Common myeloid progenitor, CD34-positive (primary cell): ENCODE results near the gene ATF7.

Source experiments
- CTCF ChIA-PET: fragments of 350-600 bp; sonication (Branson Sonifier 250); formaldehyde crosslinking; loops from one replicate; lab custom pipeline; 2021; ENCODE audit warnings: antibody characterized with exemption; lab: Charles Lee
- POLR2A ChIA-PET: fragments of 350-600 bp; sonication (Branson Sonifier 250); formaldehyde crosslinking; loops from one replicate; lab custom pipeline; 2021; ENCODE audit warnings: antibody characterized with exemption; lab: Charles Lee
- DNase-seq, 3 donors: peaks; one replicate each; pipeline versions ENCODE4 v3.0.0 to v3.0.0-alpha.2; 2013
- H3K27ac ChIP-seq, 2 experiments: 1 replicate in 1 of 2; 2 replicates in 1 of 2; pipeline ENCODE4 v1.7.0; 2013; ENCODE audit warnings: inconsistent platforms in 2 of 2, low read length in 2 of 2, mild to moderate bottlenecking in 2 of 2, low read depth in 1 of 2, moderate library complexity in 1 of 2; ENCODE audit not compliant: severe bottlenecking in 2 of 2, insufficient read depth in 1 of 2, poor library complexity in 1 of 2
- H3K27me3 ChIP-seq, 5 experiments: replicated peaks in 2 of 5; 1 replicate in 3 of 5; 2 replicates in 2 of 5; pipeline versions ENCODE4 v1.6.1 to v1.7.0; 2013; ENCODE audit warnings: low read length in 4 of 5, mild to moderate bottlenecking in 2 of 5, moderate library complexity in 2 of 5, inconsistent platforms in 1 of 5; ENCODE audit not compliant: insufficient read depth in 5 of 5, control insufficient read depth in 4 of 5
- H3K36me3 ChIP-seq, 4 experiments: 1 replicate in 2 of 4; 2 replicates in 2 of 4; pipeline versions ENCODE4 v1.6.1 to v1.7.0; 2013; ENCODE audit warnings: low read length in 3 of 4, control low read depth in 1 of 4, mild to moderate bottlenecking in 1 of 4; ENCODE audit not compliant: control insufficient read depth in 4 of 4, insufficient read depth in 4 of 4
- H3K4me1 ChIP-seq, 4 experiments: 1 replicate in 3 of 4; 2 replicates in 1 of 4; pipeline versions ENCODE4 v1.6.1 to v1.7.1; 2013; ENCODE audit warnings: low read length in 3 of 4, mild to moderate bottlenecking in 3 of 4, control low read depth in 1 of 4, inconsistent platforms in 1 of 4, moderate library complexity in 1 of 4; ENCODE audit not compliant: control insufficient read depth in 4 of 4, insufficient read depth in 4 of 4; ENCODE audit errors: control extremely low read depth in 1 of 4
- H3K4me3 ChIP-seq, 7 experiments: 1 replicate in 4 of 7; 2 replicates in 3 of 7; pipeline versions ENCODE4 v1.5.1 to v1.7.0; 2013; ENCODE audit warnings: mild to moderate bottlenecking in 7 of 7, low read length in 6 of 7, moderate library complexity in 6 of 7, inconsistent platforms in 2 of 7, low read depth in 2 of 7, control low read depth in 1 of 7; ENCODE audit not compliant: insufficient read depth in 4 of 7, control insufficient read depth in 1 of 7; ENCODE audit errors: extremely low read depth in 1 of 7
- H3K9me3 ChIP-seq, 5 experiments: 1 replicate in 4 of 5; 2 replicates in 1 of 5; pipeline versions ENCODE4 v1.6.1 to v1.7.1; 2013; ENCODE audit warnings: low read length in 4 of 5, mild to moderate bottlenecking in 2 of 5, inconsistent platforms in 1 of 5, low read depth in 1 of 5, moderate library complexity in 1 of 5; ENCODE audit not compliant: control insufficient read depth in 4 of 5, insufficient read depth in 2 of 5; ENCODE audit errors: control extremely low read depth in 1 of 5
- WGBS: methylation state at CpG from one replicate; pipeline ENCODE4 v1.1.5; 2013; ENCODE audit not compliant: insufficient coverage; 5-methylcytosine and 5-hydroxymethylcytosine counted together

Gene ATF7

DNA sequence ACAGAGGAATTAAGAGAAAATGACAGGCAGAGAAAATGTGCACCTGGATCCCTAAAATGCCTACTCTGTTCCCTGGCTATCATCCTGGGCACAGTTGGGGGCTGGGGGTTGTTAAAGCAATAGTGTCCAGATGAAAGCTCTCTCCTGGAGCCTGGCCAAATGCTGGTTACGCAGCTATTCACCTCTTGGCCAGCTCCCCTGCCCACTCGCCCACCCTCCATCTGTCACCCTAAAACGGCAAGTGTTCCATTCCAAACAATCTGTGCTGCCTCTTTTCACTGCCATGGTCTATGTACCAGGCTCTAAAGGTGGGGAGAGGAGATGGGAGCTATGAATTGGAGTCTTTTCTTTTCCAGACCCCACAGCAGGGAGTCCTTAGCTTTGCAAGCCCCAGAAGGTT, 94.2 kb downstream of the ATF7 start:
- no peak overlapping the region for H3K4me3 ChIP-seq
- H3K27ac ChIP-seq = no peak overlapping the region
- POLR2A ChIA-PET = interaction anchor here (0.6 kb wide), 1 partner anchor 33 kb away, joined by 3 read pairs; no protein-coding TSS in a partner anchor
- CTCF ChIA-PET = interaction anchor here (0.8 to 3.6 kb wide), 6 partner anchors 10 to 144 kb away, joined by 3 to 24 read pairs (median 3); partner anchors contain the start of gene ATP5MC2
- H3K9me3 ChIP-seq = no peaks in the 10 kb centered on the region
- DNase-seq = no peak
- H3K27me3 ChIP-seq = no peaks in the 10 kb centered on the region
- H3K4me1 ChIP-seq = no peaks in the 10 kb centered on the region
- WGBS = 87% methylated on average over 3 of the region's 3 CpGs
- H3K36me3 ChIP-seq = peaks cover 26 to 76% (median 45%) of the 10 kb centered on the region in 4 experiments

GRCh38 chr12:53530920-53531319, 95.3 kb downstream of the ATF7 start:
- DNase-seq = no peak
- CTCF ChIA-PET = interaction anchor here (0.7 to 3.6 kb wide), 4 partner anchors 9 to 411 kb away, joined by 3 to 24 read pairs (median 3); no protein-coding TSS in a partner anchor
- Histone ChIP-seq H3K36me3 (peaks cover 26 to 73% (median 43%) of the 10 kb centered on the region in 4 experiments), H3K27me3 (no peaks in the 10 kb centered on the region), H3K9me3 (no peaks in the 10 kb centered on the region), H3K4me3 (no peak overlapping the region), H3K4me1 (no peaks in the 10 kb centered on the region), H3K27ac (no peak overlapping the region)
- POLR2A ChIA-PET = no interaction called here
- WGBS = no CpG with 5 or more reads among the region's 4 CpGs

- WGBS = 100% methylated on average over 2 of the region's 2 CpGs
- Histone ChIP-seq H3K27ac (no peak overlapping the region), H3K9me3 (no peaks in the 10 kb centered on the region), H3K4me1 (no peaks in the 10 kb centered on the region), H3K27me3 (no peaks in the 10 kb centered on the region), H3K4me3 (no peak overlapping the region), H3K36me3 (peaks cover 24 to 70% (median 39%) of the 10 kb centered on the region in 4 experiments)
- CTCF ChIA-PET = interaction anchor here (0.9 to 1.3 kb wide), 3 partner anchors 9 to 87 kb away, joined by 3 to 4 read pairs (median 3); no protein-coding TSS in a partner anchor
- POLR2A ChIA-PET = no interaction called here
- DNase-seq = no peak
Measured at GRCh38 chr12:53530061-53530460, 96.1 kb downstream of the ATF7 start.

DNA sequence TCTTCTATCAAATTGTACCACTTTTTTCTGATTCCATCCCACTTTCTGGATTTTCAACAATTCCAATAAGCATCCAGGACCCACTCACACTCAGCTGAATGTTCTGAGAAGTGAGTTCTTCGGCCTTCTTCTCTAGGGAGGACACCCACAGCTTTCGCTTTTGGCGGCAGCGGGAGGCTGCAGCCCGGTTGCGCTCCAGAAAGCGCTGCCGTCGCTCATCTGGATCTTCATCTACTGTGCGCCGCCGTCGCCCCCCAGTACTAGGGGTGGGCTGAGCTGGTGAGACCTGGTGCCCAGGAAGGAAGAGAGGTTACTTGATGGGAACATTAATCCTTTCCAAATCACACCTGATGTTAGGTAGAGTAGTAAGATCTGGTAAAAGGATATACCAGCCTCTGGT, 101.7 kb downstream of the ATF7 start:
- Histone ChIP-seq H3K36me3 (peaks cover 17 to 68% (median 35%) of the 10 kb centered on the region in 4 experiments), H3K4me1 (no peaks in the 10 kb centered on the region), H3K9me3 (no peaks in the 10 kb centered on the region), H3K27me3 (no peaks in the 10 kb centered on the region), H3K27ac (no peak overlapping the region), H3K4me3 (no peak overlapping the region)
- 100% methylated on average over 9 of the region's 13 CpGs for whole genome bisulfite sequencing
- no peak for DNase-seq
- ChIA-PET CTCF (no interaction called here), POLR2A (no interaction called here)

- Histone ChIP-seq H3K4me1 (no peaks in the 10 kb centered on the region), H3K36me3 (peaks cover 20 to 75% (median 42%) of the 10 kb centered on the region in 4 experiments), H3K4me3 (no peak overlapping the region), H3K27me3 (no peaks in the 10 kb centered on the region), H3K27ac (no peak overlapping the region), H3K9me3 (no peaks in the 10 kb centered on the region)
- CTCF ChIA-PET = interaction anchor here (0.6 to 1.5 kb wide), 5 partner anchors 11 to 46 kb away, joined by 3 to 5 read pairs (median 3); no protein-coding TSS in a partner anchor
- WGBS = no CpG with 5 or more reads among the region's 3 CpGs
- POLR2A ChIA-PET = no interaction called here
- no peak for DNase-seq
Measured at GRCh38 chr12:53523131-53523530, 103.1 kb downstream of the ATF7 start.

DNA sequence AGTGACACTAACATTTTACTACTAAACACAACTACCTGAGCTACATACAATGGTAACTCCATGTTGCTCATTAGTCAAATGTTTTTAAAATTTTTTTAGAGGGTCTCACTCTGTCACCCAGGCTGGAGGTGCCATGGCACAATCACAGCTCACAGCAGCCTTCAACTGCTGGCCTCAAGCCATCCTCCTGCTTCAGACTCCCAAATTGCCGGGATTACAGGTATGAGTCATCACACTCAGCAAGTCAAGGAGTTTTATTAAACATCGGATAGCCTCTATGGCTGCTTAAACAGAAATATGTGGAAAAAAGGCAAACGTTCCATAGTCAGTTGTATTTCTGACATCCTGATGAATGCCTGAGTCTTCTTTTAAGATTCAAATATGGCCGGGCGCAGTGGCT, 107.8 kb downstream of the ATF7 start:
- Histone ChIP-seq H3K27me3 (no peaks in the 10 kb centered on the region), H3K36me3 (peaks cover 16 to 77% (median 61%) of the 10 kb centered on the region in 4 experiments), H3K4me3 (no peak overlapping the region), H3K9me3 (no peaks in the 10 kb centered on the region), H3K4me1 (peaks cover 0 to 18% (median 10%) of the 10 kb centered on the region in 4 experiments), H3K27ac (no peak overlapping the region)
- ChIA-PET CTCF (interaction anchor here (0.5 to 5.6 kb wide), 3 partner anchors 10 to 192 kb away, joined by 3 to 35 read pairs (median 3); partner anchors contain the start of gene NPFF), POLR2A (no interaction called here)
- DNase-seq = no peak
- WGBS = 100% methylated on average over 4 of the region's 5 CpGs

GRCh38 chr12:53516758-53517455, 109.3 kb downstream of the ATF7 start:
- H3K4me3 ChIP-seq = no peak overlapping the region
- H3K9me3 ChIP-seq = no peaks in the 10 kb centered on the region
- WGBS = 92% methylated on average over 10 of the region's 13 CpGs
- ChIA-PET POLR2A (no interaction called here), CTCF (interaction anchor here (0.9 to 5.6 kb wide), 3 partner anchors 8 to 14 kb away, joined by 4 to 35 read pairs (median 4); partner anchors contain the start of gene NPFF)
- H3K27ac ChIP-seq = no peak overlapping the region
- peaks cover 8 to 78% (median 60%) of the 10 kb centered on the region in 4 experiments for H3K36me3 ChIP-seq
- H3K27me3 ChIP-seq = no peaks in the 10 kb centered on the region
- DNase-seq = no peak
- peaks cover 0 to 21% (median 11%) of the 10 kb centered on the region in 4 experiments for H3K4me1 ChIP-seq
